Smooth muscle cell (in vitro differentiated cells): Measurements from ENCODE around the gene ARID1A. TPM values are rescaled to one million over a fixed set of nuclear protein-coding genes. Genes with fewer than 3 reads are reported as not detected.

Experiments
- DNase-seq: peaks from one replicate; lab custom pipeline; 2025; ENCODE audit not compliant: unreplicated experiment; lab: John Stamatoyannopoulos, UW
- H2AFZ ChIP-seq: fragments of 200-600 bp; sonication (generic); 2 replicates; pipeline ENCODE4 v1.6.0; 2016; ENCODE audit warnings: antibody characterized with exemption, low read depth, mild to moderate bottlenecking
- H3F3A ChIP-seq: fragments of 200-600 bp; sonication (generic); 2 replicates; pipeline ENCODE4 v1.6.0; 2017; ENCODE audit warnings: antibody characterized with exemption, low read depth
- H3K27ac ChIP-seq: fragments of 200-600 bp; sonication (generic); 2 replicates; pipeline ENCODE4 v1.5.1; 2016; ENCODE audit warnings: low read depth, mild to moderate bottlenecking
- H3K27me3 ChIP-seq: fragments of 200-600 bp; sonication (generic); 2 replicates; pipeline ENCODE4 v1.6.1; 2016; ENCODE audit warnings: low read depth, mild to moderate bottlenecking
- H3K36me3 ChIP-seq: fragments of 200-600 bp; sonication (generic); 2 replicates; pipeline ENCODE4 v1.5.1; 2016; ENCODE audit warnings: low read depth
- H3K4me1 ChIP-seq: fragments of 200-600 bp; sonication (generic); 2 replicates; pipeline ENCODE4 v1.5.1; 2016; ENCODE audit warnings: low read depth
- H3K4me2 ChIP-seq: fragments of 200-600 bp; sonication (generic); 2 replicates; pipeline ENCODE4 v1.6.0; 2016; ENCODE audit warnings: mild to moderate bottlenecking
- H3K4me3 ChIP-seq: fragments of 200-600 bp; sonication (generic); 2 replicates; pipeline ENCODE4 v1.5.1; 2016; ENCODE audit warnings: mild to moderate bottlenecking
- H3K79me2 ChIP-seq: fragments of 200-600 bp; sonication (generic); 2 replicates; pipeline ENCODE4 v1.6.0; 2016; ENCODE audit warnings: low read depth, mild to moderate bottlenecking
- H3K9ac ChIP-seq: fragments of 200-600 bp; sonication (generic); 2 replicates; pipeline ENCODE4 v1.6.0; 2016; ENCODE audit warnings: low read depth
- H3K9me3 ChIP-seq: fragments of 200-600 bp; sonication (generic); replicated peaks from 2 replicates; pipeline ENCODE4 v1.5.1; 2016; ENCODE audit warnings: low read depth
- H4K20me1 ChIP-seq: fragments of 200-600 bp; sonication (generic); 2 replicates; pipeline ENCODE4 v1.6.0; 2016; ENCODE audit warnings: low read depth
- CTCF ChIP-seq: fragments of 200-600 bp; sonication (generic); IDR thresholded peaks from 2 replicates; pipeline ENCODE4 v1.5.1; 2017; ENCODE audit warnings: borderline replicate concordance, mild to moderate bottlenecking, antibody characterized with exemption; ENCODE audit not compliant: insufficient read depth, poor library complexity, severe bottlenecking
- WGBS: methylation state at CpG from one replicate; pipeline ENCODE4 v1.1.7; 2016; ENCODE audit warnings: low lambda C conversion rate; 5-methylcytosine and 5-hydroxymethylcytosine counted together
- polyA plus RNA-seq: library from polyadenylated mRNA; unstranded; fragments of >200 nt; fragmentation: Nextera tagmentation; extraction: Ambion mirVana; gene quantifications from 2 replicates; pipeline ENCODE4 v1.2.1, GENCODE V29; 2016
- total RNA-seq: library from RNA; depleted of rRNA; stranded (reverse); fragments of >200 nt; gene quantifications from 2 replicates; pipeline ENCODE4 v1.2.3, GENCODE V29; 2014

The ARID1A gene
- total and polyA plus RNA-seq, 2 experiments from 2014 or later, result 17.5 to 33.1 TPM

- no peak overlapping the region for H3K4me2 ChIP-seq
- H3F3A ChIP-seq, result peaks cover 41% of the 10 kb centered on the region
- no peak overlapping the region for H2AFZ ChIP-seq
- DNase-seq, result no peak
- H3K27ac ChIP-seq, result peak overlapping the region; percentile 95
- no peak overlapping the region for H3K4me3 ChIP-seq
- peaks cover 22% of the 10 kb centered on the region for H3K4me1 ChIP-seq
- peaks cover 8% of the 10 kb centered on the region for H3K79me2 ChIP-seq
- 98% methylated on average over 2 of the region's 2 CpGs for WGBS
- no peaks in the 10 kb centered on the region for H3K9me3 ChIP-seq
- no peaks in the 10 kb centered on the region for H3K27me3 ChIP-seq
- peaks cover 3% of the 10 kb centered on the region for H3K36me3 ChIP-seq
- no peak overlapping the region for H3K9ac ChIP-seq
- peaks cover 35% of the 10 kb centered on the region for H4K20me1 ChIP-seq
- TF ChIP-seq CTCF, result no peak
Measured at GRCh38 chr1:26784023-26784871, 88.4 kb downstream of the ARID1A start.

GRCh38 chr1:26784886-26785285, 89.1 kb downstream of the ARID1A start:
- Histone ChIP-seq H3K27me3 (no peaks in the 10 kb centered on the region), H3K9me3 (no peaks in the 10 kb centered on the region), H2AFZ (no peak overlapping the region), H4K20me1 (peaks cover 29% of the 10 kb centered on the region), H3K36me3 (peaks cover 3% of the 10 kb centered on the region), H3K4me2 (no peak overlapping the region), H3K9ac (no peak overlapping the region), H3K27ac (peak overlapping the region; percentile 95), H3K79me2 (peaks cover 8% of the 10 kb centered on the region), H3K4me3 (no peak overlapping the region), H3F3A (peaks cover 41% of the 10 kb centered on the region), H3K4me1 (peaks cover 25% of the 10 kb centered on the region)
- no peak for DNase-seq
- 86% methylated on average over 1 of the region's 1 CpG for WGBS
- no peak for TF ChIP-seq CTCF

GRCh38 chr1:26785611-26786436, 90.0 kb downstream of the ARID1A start:
- H3K79me2 ChIP-seq, result peaks cover 8% of the 10 kb centered on the region
- H2AFZ ChIP-seq, result no peak overlapping the region
- WGBS, result 78% methylated on average over 5 of the region's 5 CpGs
- H3K36me3 ChIP-seq, result peaks cover 3% of the 10 kb centered on the region
- H3K27me3 ChIP-seq, result no peaks in the 10 kb centered on the region
- H3K9me3 ChIP-seq, result no peaks in the 10 kb centered on the region
- peak overlapping the region; percentile 95 for H3K27ac ChIP-seq
- H3K4me2 ChIP-seq, result peak overlapping the region; percentile 89
- H3K9ac ChIP-seq, result peak overlapping the region; percentile 88
- peaks cover 25% of the 10 kb centered on the region for H3K4me1 ChIP-seq
- DNase-seq, result no peak
- peaks cover 38% of the 10 kb centered on the region for H3F3A ChIP-seq
- no peak overlapping the region for H3K4me3 ChIP-seq
- TF ChIP-seq CTCF, result no peak
- peaks cover 19% of the 10 kb centered on the region for H4K20me1 ChIP-seq
